ENCODE results near the gene FBXL3. TPM values are rescaled to one million over a fixed set of nuclear protein-coding genes. Genes with fewer than 3 reads are reported as not detected.
A peak's percentile ranks its signal among the peaks of the same experiment; 100 is the strongest.

Gene FBXL3
- total RNA-seq, 1 donor from 2014 or later, result 57.7 TPM

GRCh38 chr13:77028202-77028601 is 1.2 kb upstream of the FBXL3 start:
- peaks cover 35% of the 10 kb centered on the region for H3K4me1 ChIP-seq
- no peak for TF ChIP-seq CTCF (IDR thresholded peaks at IDR 0.05)
- H3K36me3 ChIP-seq, result no peaks in the 10 kb centered on the region
- H3K27ac ChIP-seq, result no peak overlapping the region
- DNase-seq, result no peak
- H3K4me3 ChIP-seq, result no peak overlapping the region
- ATAC-seq, result peak in 1 of 2 donors; percentile 45
- intact Hi-C loops (cut with DNase I), result no loop called here
- H3K27me3 ChIP-seq (ENCODE audit: low read depth), result no peaks in the 10 kb centered on the region
- no peaks in the 10 kb centered on the region for H3K9me3 ChIP-seq

DNA sequence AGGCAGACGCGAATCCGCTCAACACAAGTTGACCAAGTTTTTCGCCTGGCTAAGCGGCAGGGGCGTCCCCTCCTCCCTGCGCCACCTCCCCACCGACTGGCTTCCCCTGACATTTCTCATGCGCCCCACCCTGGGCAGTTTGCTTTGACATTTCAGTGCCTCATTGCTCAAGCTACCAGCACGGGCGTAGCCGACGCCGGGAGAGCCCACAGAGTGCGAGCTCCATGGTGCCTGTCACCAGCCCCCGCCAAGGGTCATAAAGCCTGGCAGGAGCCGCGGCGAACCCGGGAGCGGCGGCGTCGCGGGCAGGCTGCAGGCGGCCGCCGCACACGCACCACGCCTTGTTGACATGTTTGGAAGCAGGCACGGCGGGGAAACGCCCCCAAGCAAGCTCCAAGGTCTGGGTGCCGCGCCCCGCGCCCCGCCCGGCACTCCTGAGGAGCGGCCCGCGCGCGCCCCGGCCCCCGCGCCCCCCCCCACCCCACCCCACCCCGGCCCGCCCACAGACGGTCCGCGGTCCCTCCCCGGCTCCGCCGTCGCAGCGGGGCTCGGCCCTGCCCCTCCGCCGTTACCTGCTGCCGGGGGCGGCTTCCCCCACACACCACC is 601 bp downstream of the FBXL3 start:
- ATAC-seq, result peak; percentile 90 to 92
- peak; percentile 94 for DNase-seq
- Histone ChIP-seq H3K27ac (peak overlapping the region; percentile 99), H3K9me3 (no peaks in the 10 kb centered on the region), H3K4me3 (peak overlapping the region; percentile 85), H3K4me1 (peaks cover 54% of the 10 kb centered on the region), H3K27me3 (ENCODE audit: low read depth) (no peaks in the 10 kb centered on the region), H3K36me3 (no peaks in the 10 kb centered on the region)
- intact Hi-C loops (cut with DNase I), result no loop called here
- no peak for TF ChIP-seq CTCF (IDR thresholded peaks at IDR 0.05)

GRCh38 chr13:77022341-77022740 is 4.6 kb downstream of the FBXL3 start:
- ATAC-seq, result no peak
- H3K4me1 ChIP-seq, result peaks cover 67% of the 10 kb centered on the region
- no peak for DNase-seq
- no peak overlapping the region for H3K27ac ChIP-seq
- no peak for TF ChIP-seq CTCF (IDR thresholded peaks at IDR 0.05)
- H3K4me3 ChIP-seq, result no peak overlapping the region
- intact Hi-C loops (cut with DNase I), result no loop called here
- no peaks in the 10 kb centered on the region for H3K27me3 ChIP-seq (ENCODE audit: low read depth)
- peaks cover 13% of the 10 kb centered on the region for H3K36me3 ChIP-seq
- H3K9me3 ChIP-seq, result no peaks in the 10 kb centered on the region

- no peak for TF ChIP-seq CTCF (IDR thresholded peaks at IDR 0.05)
- no peak overlapping the region for H3K27ac ChIP-seq
- H3K4me1 ChIP-seq, result peaks cover 74% of the 10 kb centered on the region
- DNase-seq (no peak), ATAC-seq (no peak)
- no peak overlapping the region for H3K4me3 ChIP-seq
- H3K36me3 ChIP-seq, result peaks cover 38% of the 10 kb centered on the region
- no peaks in the 10 kb centered on the region for H3K9me3 ChIP-seq
- no peaks in the 10 kb centered on the region for H3K27me3 ChIP-seq (ENCODE audit: low read depth)
- intact Hi-C loops (cut with DNase I), result no loop called here
Measured at GRCh38 chr13:77019756-77020155, 7.2 kb downstream of the FBXL3 start.

DNA sequence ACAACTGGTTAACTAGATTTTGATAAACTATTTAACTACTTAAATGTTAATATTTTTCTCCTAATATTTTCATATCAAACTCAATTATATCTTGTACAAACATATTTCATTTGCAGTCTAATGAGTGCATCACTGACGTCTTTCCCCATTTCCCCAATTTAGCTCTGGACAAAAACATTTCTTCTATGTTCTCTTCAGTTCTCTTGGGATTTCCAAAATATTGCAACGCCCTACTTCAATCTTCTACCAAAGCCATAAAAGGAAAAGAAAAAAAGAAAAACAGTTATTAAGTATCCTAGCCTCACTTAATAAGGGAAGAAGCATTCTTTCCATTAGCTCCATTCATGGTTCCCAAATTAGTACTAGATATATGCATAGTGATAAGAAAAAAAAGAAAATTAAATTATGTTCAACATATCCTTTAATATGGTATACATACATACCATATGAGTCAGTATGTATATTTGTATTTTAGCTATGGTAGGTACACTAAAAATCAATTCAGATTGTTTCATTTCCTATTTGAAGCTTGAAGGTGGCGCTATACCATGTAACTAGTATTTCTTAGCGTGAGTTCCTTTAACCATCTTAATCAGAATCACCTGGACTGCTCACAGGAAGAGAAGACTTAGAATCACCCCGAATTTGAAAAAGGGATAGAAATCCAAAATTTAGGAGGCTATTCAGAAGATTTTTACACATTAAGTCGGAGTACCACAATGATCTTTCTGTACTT is 9.9 kb downstream of the FBXL3 start:
- Histone ChIP-seq H3K4me1 (peaks cover 47% of the 10 kb centered on the region), H3K27ac (no peak overlapping the region), H3K4me3 (no peak overlapping the region), H3K27me3 (ENCODE audit: low read depth) (no peaks in the 10 kb centered on the region), H3K9me3 (no peaks in the 10 kb centered on the region), H3K36me3 (peaks cover 65% of the 10 kb centered on the region)
- no peak for ATAC-seq
- no peak for DNase-seq
- intact Hi-C loops (cut with DNase I), result no loop called here
- TF ChIP-seq CTCF (IDR thresholded peaks at IDR 0.05), result no peak
